Small intestine (tissue), 7 donors: ENCODE results near the gene APBB1IP. TPM values are rescaled to one million over a fixed set of nuclear protein-coding genes. Genes with fewer than 3 reads are reported as not detected.

ENCODE experiments used
- DNase-seq, 2 donors: peaks; one replicate each; pipeline versions ENCODE4 v3.0.0 to v3.0.0-alpha.2; 2013
- FAIRE-seq: peaks from 2 replicates; lab custom pipeline; 2012; peaks lifted over from hg19 to GRCh38; lab: Jason Lieb, UNC
- H3K27ac ChIP-seq, 3 donors: one replicate each; pipeline ENCODE4 v1.5.1; 2013; ENCODE audit warnings: low read length in 2 of 3, mild to moderate bottlenecking in 2 of 3, control low read depth in 1 of 3, inconsistent platforms in 1 of 3, low read depth in 1 of 3, moderate library complexity in 1 of 3
- H3K27me3 ChIP-seq, 3 donors: one replicate each; pipeline ENCODE4 v1.6.1; 2013; ENCODE audit warnings: low read length in 3 of 3, inconsistent platforms in 1 of 3; ENCODE audit not compliant: control insufficient read depth in 3 of 3, insufficient read depth in 3 of 3
- H3K36me3 ChIP-seq, 3 donors: one replicate each; pipeline ENCODE4 v1.6.1; 2013; ENCODE audit warnings: low read length in 3 of 3, inconsistent platforms in 1 of 3, low read depth in 1 of 3, mild to moderate bottlenecking in 1 of 3, moderate library complexity in 1 of 3; ENCODE audit not compliant: control insufficient read depth in 3 of 3, insufficient read depth in 2 of 3
- H3K4me1 ChIP-seq, 3 donors: one replicate each; pipeline ENCODE4 v1.6.1; 2013; ENCODE audit warnings: low read length in 2 of 3, inconsistent platforms in 1 of 3, low read depth in 1 of 3, mild to moderate bottlenecking in 1 of 3, moderate library complexity in 1 of 3; ENCODE audit not compliant: control insufficient read depth in 3 of 3, insufficient read depth in 2 of 3
- H3K4me3 ChIP-seq, 3 donors: one replicate each; pipeline ENCODE4 v1.5.1; 2013; ENCODE audit warnings: low read length in 3 of 3, control low read depth in 1 of 3, inconsistent platforms in 1 of 3, low read depth in 1 of 3, mild to moderate bottlenecking in 1 of 3, moderate library complexity in 1 of 3
- H3K9me3 ChIP-seq, 2 donors: one replicate each; pipeline ENCODE4 v1.6.1; 2013; ENCODE audit warnings: low read depth in 1 of 2, low read length in 1 of 2; ENCODE audit not compliant: control insufficient read depth in 2 of 2, insufficient read depth in 1 of 2
- WGBS, 3 donors: extraction: QIAGEN DNeasy Blood & Tissue Kit; methylation state at CpG; one replicate each; pipeline ENCODE4 v1.1.7; 2013; 5-methylcytosine and 5-hydroxymethylcytosine counted together
- polyA plus RNA-seq, 4 donors: library from polyadenylated mRNA; stranded (reverse) in 3 of 4; unstranded in 1 of 4; fragments of 200-250 nt in 3 of 4; fragments of 120-200 nt in 1 of 4; gene quantifications; one replicate each; pipeline versions ENCODE4 v1.2.1 to v1.2.3, GENCODE V29; 2013
- donor health status: healthy with polysubstance abuse.
- donor health status: control.
- donor health status: control.
- donor health status: Bipolar disorder and iron deficiency.
- donor health status: healthy.

Gene APBB1IP
- polyA plus RNA-seq, 4 donors, result 1.1 to 4.6 (median 2.9) TPM

DNA sequence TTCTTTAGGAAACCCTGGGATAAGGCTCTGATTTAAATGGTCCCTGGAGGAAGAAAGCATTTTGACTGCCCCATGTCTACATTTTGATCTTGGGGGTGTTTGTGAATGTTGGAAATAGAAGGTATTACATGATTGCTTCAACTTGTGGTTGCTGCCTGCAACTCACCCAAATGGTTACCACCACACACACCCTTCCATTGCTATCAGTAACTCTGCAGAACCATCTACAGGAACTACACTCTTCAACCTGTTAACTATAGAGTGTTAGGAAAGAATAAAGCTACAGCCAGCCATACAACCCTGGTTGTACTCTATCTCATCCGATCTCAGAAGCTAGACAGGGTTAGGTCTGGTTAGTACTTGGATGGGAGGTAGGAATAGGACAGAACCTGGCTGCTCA, 71.2 kb downstream of the APBB1IP start:
- FAIRE-seq (no peak), DNase-seq (no peak)
- Histone ChIP-seq H3K27me3 (no peaks in the 10 kb centered on the region), H3K36me3 (no peaks in the 10 kb centered on the region), H3K27ac (no peak overlapping the region), H3K4me1 (no peaks in the 10 kb centered on the region), H3K4me3 (no peak overlapping the region), H3K9me3 (peaks cover 0 to 6% of the 10 kb centered on the region in 2 donors)
- 91 to 96% (median 93%) methylated on average over 1 of the region's 1 CpG for WGBS, 3 donors

DNA sequence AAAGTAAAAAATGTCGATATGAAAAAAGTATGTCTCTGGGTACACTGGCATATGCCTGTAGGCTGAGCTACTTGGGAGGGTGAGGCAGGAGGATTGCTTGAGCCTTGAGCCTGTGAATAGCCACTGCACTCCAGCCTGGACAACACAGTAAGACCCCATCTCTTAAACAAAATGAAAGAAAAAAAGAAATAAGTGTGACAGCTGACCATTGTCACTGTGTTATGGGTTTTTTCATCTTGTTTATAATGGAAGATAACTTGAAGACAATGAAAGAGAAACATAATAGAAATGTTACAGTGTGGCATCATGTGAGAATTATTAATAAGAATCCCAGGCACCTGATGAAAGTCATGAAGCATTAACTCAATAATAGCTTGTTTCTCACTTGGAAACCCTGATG, 75.0 kb downstream of the APBB1IP start:
- no peaks in the 10 kb centered on the region for H3K36me3 ChIP-seq
- no peaks in the 10 kb centered on the region for H3K27me3 ChIP-seq
- no peak overlapping the region for H3K4me3 ChIP-seq
- no peak overlapping the region for H3K27ac ChIP-seq
- WGBS, 3 donors, result 85 to 100% (median 91%) methylated on average over 1 of the region's 1 CpG
- H3K9me3 ChIP-seq, result peaks cover 0 to 6% of the 10 kb centered on the region in 2 donors
- FAIRE-seq (no peak), DNase-seq (no peak)
- no peaks in the 10 kb centered on the region for H3K4me1 ChIP-seq

- Histone ChIP-seq H3K36me3 (no peaks in the 10 kb centered on the region), H3K27ac (no peak overlapping the region), H3K9me3 (peaks cover 0 to 12% of the 10 kb centered on the region in 2 donors), H3K27me3 (no peaks in the 10 kb centered on the region), H3K4me1 (no peaks in the 10 kb centered on the region), H3K4me3 (no peak overlapping the region)
- peak in 1 of 2 donors; percentile 2 for DNase-seq
- FAIRE-seq, result no peak
- WGBS, 3 donors, result 11 to 37% (median 26%) methylated on average over 11 of the region's 11 CpGs
Measured at GRCh38 chr10:26516540-26517101, 78.5 kb downstream of the APBB1IP start.

DNA sequence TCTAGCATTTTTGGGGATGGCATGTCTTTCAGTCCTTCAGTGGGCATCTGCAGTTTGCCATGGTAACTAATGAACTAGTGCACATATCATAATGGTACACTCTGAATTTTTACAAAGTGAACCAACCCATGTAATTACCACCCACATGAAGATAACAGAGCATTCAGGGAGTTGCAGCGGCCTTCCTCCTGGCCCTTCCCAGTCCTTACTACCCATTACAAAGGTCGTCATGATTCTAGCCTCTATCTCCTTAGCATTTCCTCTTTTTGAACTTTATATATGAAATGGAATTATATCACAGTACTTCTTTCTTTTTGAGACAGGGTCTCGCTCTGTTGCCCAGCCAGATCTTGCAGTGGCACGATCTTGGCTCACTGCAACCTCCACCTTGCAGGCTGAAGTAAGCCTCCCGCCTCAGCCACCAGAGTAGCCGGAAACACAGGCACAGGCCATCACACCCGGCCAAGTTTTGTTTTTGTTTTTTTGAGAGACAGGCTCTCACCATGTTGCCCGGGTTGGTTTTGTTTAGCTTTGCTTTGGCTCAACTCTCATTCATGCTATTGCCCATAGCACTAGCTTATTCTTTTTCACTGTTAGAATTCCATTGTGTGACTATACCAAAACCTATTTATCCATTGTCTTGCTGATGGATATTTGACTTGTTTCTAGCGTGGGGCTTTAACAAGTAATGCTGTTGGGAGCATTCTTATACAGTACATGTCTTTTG, 79.2 kb downstream of the APBB1IP start:
- H3K27me3 ChIP-seq, result no peaks in the 10 kb centered on the region
- peaks cover 0 to 12% of the 10 kb centered on the region in 2 donors for H3K9me3 ChIP-seq
- no peaks in the 10 kb centered on the region for H3K4me1 ChIP-seq
- H3K36me3 ChIP-seq, result no peaks in the 10 kb centered on the region
- DNase-seq (peak in 1 of 2 donors; percentile 4), FAIRE-seq (no peak)
- H3K27ac ChIP-seq, result no peak overlapping the region
- 55 to 73% (median 66%) methylated on average over 9 of the region's 9 CpGs for WGBS, 3 donors
- no peak overlapping the region for H3K4me3 ChIP-seq

DNA sequence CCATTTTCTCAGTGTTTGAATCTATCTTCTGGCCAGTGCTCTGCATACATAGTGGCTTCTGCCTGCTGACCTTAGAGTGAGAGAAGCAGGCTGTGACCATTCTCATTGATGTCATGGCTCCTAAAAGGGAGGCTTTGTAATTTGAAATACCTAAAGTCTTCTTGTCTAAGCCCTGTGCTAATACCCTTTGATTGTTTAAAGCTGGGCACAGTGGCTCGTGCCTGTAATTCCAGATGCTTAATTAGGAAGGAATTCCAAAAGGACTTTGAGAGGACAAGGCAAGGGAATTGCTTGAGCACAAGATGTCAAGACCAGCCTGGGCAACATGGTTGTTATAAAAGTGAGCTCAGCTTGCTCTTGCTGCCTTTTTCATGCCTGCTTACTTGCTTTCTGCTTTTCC, 81.7 kb downstream of the APBB1IP start:
- no peak for FAIRE-seq
- DNase-seq, result no peak
- H3K4me1 ChIP-seq, result no peaks in the 10 kb centered on the region
- H3K27me3 ChIP-seq, result no peaks in the 10 kb centered on the region
- peaks cover 0 to 2% (median 0%) of the 10 kb centered on the region in 3 donors for H3K36me3 ChIP-seq
- no peak overlapping the region for H3K4me3 ChIP-seq
- H3K27ac ChIP-seq, result no peak overlapping the region
- 79 to 87% (median 79%) methylated on average over 1 of the region's 1 CpG for WGBS, 3 donors
- peaks cover 0 to 5% of the 10 kb centered on the region in 2 donors for H3K9me3 ChIP-seq

DNA sequence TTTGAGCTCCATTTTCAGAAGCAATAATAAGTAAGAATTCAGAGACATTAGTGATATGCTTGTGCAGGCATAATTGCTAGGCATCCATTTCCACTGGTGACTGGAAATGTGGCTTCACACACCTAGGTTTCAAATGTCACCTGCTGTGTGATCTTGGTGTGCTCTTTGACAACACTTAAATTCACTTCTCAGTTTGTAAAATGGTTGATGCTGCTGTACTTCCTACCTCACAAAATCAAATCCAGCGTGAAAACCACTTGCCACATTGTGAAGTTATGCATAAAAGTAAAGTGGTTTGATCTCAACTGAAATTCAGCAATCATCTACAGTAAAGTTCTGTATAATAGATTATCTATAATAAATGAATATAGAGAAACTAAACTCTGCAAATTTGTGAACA, 82.4 kb downstream of the APBB1IP start:
- FAIRE-seq (no peak), DNase-seq (no peak)
- WGBS, 3 donors, result 65 to 77% (median 76%) methylated on average over 1 of the region's 1 CpG
- H3K27me3 ChIP-seq, result no peaks in the 10 kb centered on the region
- H3K4me1 ChIP-seq, result no peaks in the 10 kb centered on the region
- no peak overlapping the region for H3K4me3 ChIP-seq
- H3K9me3 ChIP-seq, result peaks cover 0 to 5% of the 10 kb centered on the region in 2 donors
- peaks cover 0 to 2% (median 0%) of the 10 kb centered on the region in 3 donors for H3K36me3 ChIP-seq
- no peak overlapping the region for H3K27ac ChIP-seq

GRCh38 chr10:26524161-26524896, 86.2 kb downstream of the APBB1IP start:
- Histone ChIP-seq H3K27ac (no peak overlapping the region), H3K9me3 (peaks cover 0 to 5% of the 10 kb centered on the region in 2 donors), H3K27me3 (no peaks in the 10 kb centered on the region), H3K4me3 (no peak overlapping the region), H3K4me1 (no peaks in the 10 kb centered on the region), H3K36me3 (peaks cover 0 to 2% (median 0%) of the 10 kb centered on the region in 3 donors)
- no peak for FAIRE-seq
- no peak for DNase-seq
- 51 to 64% (median 59%) methylated on average over 6 of the region's 6 CpGs for WGBS, 3 donors

DNA sequence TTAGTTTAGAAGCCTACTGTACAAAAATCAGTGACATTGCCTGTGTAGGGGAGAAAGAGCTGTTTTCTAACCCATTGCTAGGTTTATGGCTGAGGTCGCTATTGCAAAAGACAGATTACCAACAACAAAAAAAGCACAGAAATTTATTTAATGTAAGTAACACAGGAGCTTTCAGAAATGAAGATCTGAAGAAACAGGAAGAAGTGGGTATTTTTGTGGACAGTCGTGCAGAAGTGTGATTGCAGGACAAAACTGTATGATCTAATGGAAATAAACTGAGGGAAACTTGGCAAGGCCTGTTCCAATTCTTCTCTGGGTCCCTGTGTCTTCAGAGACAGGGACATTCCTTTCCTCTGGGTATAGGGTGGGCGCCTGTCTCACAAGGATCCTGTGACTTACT, 87.4 kb downstream of the APBB1IP start:
- Histone ChIP-seq H3K27ac (no peak overlapping the region), H3K9me3 (no peaks in the 10 kb centered on the region), H3K4me1 (no peaks in the 10 kb centered on the region), H3K4me3 (no peak overlapping the region), H3K36me3 (peaks cover 0 to 2% (median 0%) of the 10 kb centered on the region in 3 donors), H3K27me3 (no peaks in the 10 kb centered on the region)
- DNase-seq (no peak), FAIRE-seq (no peak)
- WGBS, 3 donors, result 62 to 67% (median 63%) methylated on average over 3 of the region's 3 CpGs
